PFSK-1 (cell line): ENCODE data around the gene IFITM10.

ENCODE experiments used
- FOXP2 ChIP-seq: optimal IDR thresholded peaks from 2 replicates; pipeline ENCODE3; 2011; ENCODE audit warnings: borderline replicate concordance, control low read depth, inconsistent platforms; ENCODE audit not compliant: insufficient read depth; ENCODE audit errors: extremely low read length, extremely low read depth
- POLR2AphosphoS5 ChIP-seq: IDR thresholded peaks from 2 replicates; pipeline ENCODE4 v1.6.1; 2012; ENCODE audit warnings: low read depth, mild to moderate bottlenecking, control low read depth, low read length, moderate library complexity
- SIN3A ChIP-seq: IDR thresholded peaks from 2 replicates; pipeline ENCODE4 v1.6.1; 2012; ENCODE audit warnings: mild to moderate bottlenecking, low read length, moderate library complexity, borderline replicate concordance; ENCODE audit not compliant: insufficient read depth
- TAF1 ChIP-seq: IDR thresholded peaks from 2 replicates; pipeline ENCODE4 v1.6.1; 2012; ENCODE audit warnings: low read length, control low read depth, borderline replicate concordance; ENCODE audit not compliant: insufficient read depth
- TF ChIP-seq, protein P1 (sequence below), 2 experiments: IDR thresholded peaks; 2 replicates each; pipeline versions ENCODE4 v1.6.1 to v1.8.0; 2011 to 2012; ENCODE audit warnings: low read depth in 2 of 2, low read length in 2 of 2, control low read depth in 1 of 2, inconsistent platforms in 1 of 2, mild to moderate bottlenecking in 1 of 2, moderate library complexity in 1 of 2; ENCODE audit not compliant: insufficient read depth in 1 of 2

DNA sequence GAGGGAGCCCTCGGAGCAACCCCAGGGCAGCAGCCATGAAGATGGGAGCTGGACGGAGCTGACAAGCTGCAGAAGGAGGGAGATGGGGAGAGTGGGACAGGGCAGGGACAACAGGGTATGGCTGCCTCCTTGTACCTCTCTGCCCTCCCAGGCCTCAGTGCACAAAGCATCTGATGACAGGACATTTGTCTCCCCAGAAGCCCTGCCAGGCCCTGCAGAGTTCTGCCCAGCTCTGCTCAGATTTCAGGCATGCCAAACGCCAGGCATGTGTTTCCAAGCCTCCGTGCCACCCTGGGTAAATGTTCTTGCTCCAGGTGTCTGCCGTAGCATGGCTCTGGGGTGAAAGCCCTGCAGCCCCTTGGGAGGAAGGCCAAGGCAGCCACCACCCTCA, 1.1 kb upstream of the IFITM10 start:
- TF ChIP-seq POLR2AphosphoS5: no peak
- no peak for TF ChIP-seq TAF1
- TF ChIP-seq SIN3A: no peak
- TF ChIP-seq, protein P1, sequence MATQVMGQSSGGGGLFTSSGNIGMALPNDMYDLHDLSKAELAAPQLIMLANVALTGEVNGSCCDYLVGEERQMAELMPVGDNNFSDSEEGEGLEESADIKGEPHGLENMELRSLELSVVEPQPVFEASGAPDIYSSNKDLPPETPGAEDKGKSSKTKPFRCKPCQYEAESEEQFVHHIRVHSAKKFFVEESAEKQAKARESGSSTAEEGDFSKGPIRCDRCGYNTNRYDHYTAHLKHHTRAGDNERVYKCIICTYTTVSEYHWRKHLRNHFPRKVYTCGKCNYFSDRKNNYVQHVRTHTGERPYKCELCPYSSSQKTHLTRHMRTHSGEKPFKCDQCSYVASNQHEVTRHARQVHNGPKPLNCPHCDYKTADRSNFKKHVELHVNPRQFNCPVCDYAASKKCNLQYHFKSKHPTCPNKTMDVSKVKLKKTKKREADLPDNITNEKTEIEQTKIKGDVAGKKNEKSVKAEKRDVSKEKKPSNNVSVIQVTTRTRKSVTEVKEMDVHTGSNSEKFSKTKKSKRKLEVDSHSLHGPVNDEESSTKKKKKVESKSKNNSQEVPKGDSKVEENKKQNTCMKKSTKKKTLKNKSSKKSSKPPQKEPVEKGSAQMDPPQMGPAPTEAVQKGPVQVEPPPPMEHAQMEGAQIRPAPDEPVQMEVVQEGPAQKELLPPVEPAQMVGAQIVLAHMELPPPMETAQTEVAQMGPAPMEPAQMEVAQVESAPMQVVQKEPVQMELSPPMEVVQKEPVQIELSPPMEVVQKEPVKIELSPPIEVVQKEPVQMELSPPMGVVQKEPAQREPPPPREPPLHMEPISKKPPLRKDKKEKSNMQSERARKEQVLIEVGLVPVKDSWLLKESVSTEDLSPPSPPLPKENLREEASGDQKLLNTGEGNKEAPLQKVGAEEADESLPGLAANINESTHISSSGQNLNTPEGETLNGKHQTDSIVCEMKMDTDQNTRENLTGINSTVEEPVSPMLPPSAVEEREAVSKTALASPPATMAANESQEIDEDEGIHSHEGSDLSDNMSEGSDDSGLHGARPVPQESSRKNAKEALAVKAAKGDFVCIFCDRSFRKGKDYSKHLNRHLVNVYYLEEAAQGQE (IDR thresholded peaks at IDR 0.05; ENCODE audit: insufficient read depth in 1 of 2, low read depth in 2 of 2, low read length in 2 of 2): no peak
- TF ChIP-seq FOXP2: no peak
